HG02798 (cell line): Measurements from ENCODE around the gene MEI4.
"Not testable (repeated sequence)": the region's sequence is repeated elsewhere in the genome, so short reads cannot be mapped to it uniquely, and the experiment has no call there.

Experiments
- ATAC-seq: cut with Tn5 transposase; IDR thresholded peaks from one replicate; pipeline ENCODE4 v1.9.1; 2021; ENCODE audit warnings: mild to moderate bottlenecking; ENCODE audit not compliant: unreplicated experiment, poor library complexity

MEI4 gene

GRCh38 chr6:77674211-77674610 is 21.4 kb downstream of the MEI4 start:
- ATAC-seq, result no peak

- ATAC-seq, result no peak
These were observed 25.2 kb downstream of the MEI4 start for GRCh38 chr6:77678048-77678447.

GRCh38 chr6:77683515-77683914 is 30.7 kb downstream of the MEI4 start:
- no peak for ATAC-seq

- ATAC-seq, result no peak
These were observed 34.1 kb downstream of the MEI4 start for GRCh38 chr6:77686931-77687330.

- ATAC-seq, result no peak
These were observed 35.8 kb downstream of the MEI4 start for GRCh38 chr6:77688649-77689048.

GRCh38 chr6:77700095-77700494 is 47.3 kb downstream of the MEI4 start:
- ATAC-seq, result not testable (repeated sequence)

GRCh38 chr6:77707603-77708002 is 54.8 kb downstream of the MEI4 start:
- no peak for ATAC-seq

- ATAC-seq, result no peak
These were observed 62.7 kb downstream of the MEI4 start for GRCh38 chr6:77715588-77715987.

GRCh38 chr6:77716311-77716710 is 63.5 kb downstream of the MEI4 start:
- ATAC-seq, result no peak

GRCh38 chr6:77736010-77736409 is 83.2 kb downstream of the MEI4 start:
- ATAC-seq, result not testable (repeated sequence)

- no peak for ATAC-seq
These were observed 87.5 kb downstream of the MEI4 start for GRCh38 chr6:77740380-77740779.

- not testable (repeated sequence) for ATAC-seq
These were observed 99.3 kb downstream of the MEI4 start for GRCh38 chr6:77752156-77752555.

GRCh38 chr6:77762386-77762785 is 109.5 kb downstream of the MEI4 start:
- ATAC-seq, result no peak

- no peak for ATAC-seq
These were observed 110.3 kb downstream of the MEI4 start for GRCh38 chr6:77763124-77763523.

- ATAC-seq, result no peak
These were observed 111.5 kb downstream of the MEI4 start for GRCh38 chr6:77764364-77764763.

GRCh38 chr6:77773157-77773822 is 120.5 kb downstream of the MEI4 start:
- ATAC-seq, result no peak

GRCh38 chr6:77774457-77774856 is 121.6 kb downstream of the MEI4 start:
- no peak for ATAC-seq

GRCh38 chr6:77776441-77776840 is 123.6 kb downstream of the MEI4 start:
- no peak for ATAC-seq

- no peak for ATAC-seq
These were observed 125.7 kb downstream of the MEI4 start for GRCh38 chr6:77778527-77778926.

GRCh38 chr6:77786935-77787629 is 134.2 kb downstream of the MEI4 start:
- no peak for ATAC-seq

GRCh38 chr6:77796824-77797809 is 144.3 kb downstream of the MEI4 start:
- ATAC-seq, result no peak
